Fibroblast of lung (primary cell): ENCODE results near the gene NELFB.

ENCODE experiments used
- CTCF ChIP-seq, 2 donors: IDR thresholded peaks in 1 of 2; conservative IDR thresholded peaks in 1 of 2; 1 replicate in 1 of 2; 2 replicates in 1 of 2; pipeline ENCODE4 v1.5.1; 2011 to 2012; ENCODE audit warnings: low read length in 2 of 2, control low read depth in 1 of 2, inconsistent platforms in 1 of 2, low read depth in 1 of 2, mild to moderate bottlenecking in 1 of 2
- EZH2 ChIP-seq: IDR thresholded peaks from 2 replicates; pipeline ENCODE4 v1.5.1; 2012; ENCODE audit warnings: low read length, control low read depth, mild to moderate bottlenecking; ENCODE audit errors: missing control alignments

DNA sequence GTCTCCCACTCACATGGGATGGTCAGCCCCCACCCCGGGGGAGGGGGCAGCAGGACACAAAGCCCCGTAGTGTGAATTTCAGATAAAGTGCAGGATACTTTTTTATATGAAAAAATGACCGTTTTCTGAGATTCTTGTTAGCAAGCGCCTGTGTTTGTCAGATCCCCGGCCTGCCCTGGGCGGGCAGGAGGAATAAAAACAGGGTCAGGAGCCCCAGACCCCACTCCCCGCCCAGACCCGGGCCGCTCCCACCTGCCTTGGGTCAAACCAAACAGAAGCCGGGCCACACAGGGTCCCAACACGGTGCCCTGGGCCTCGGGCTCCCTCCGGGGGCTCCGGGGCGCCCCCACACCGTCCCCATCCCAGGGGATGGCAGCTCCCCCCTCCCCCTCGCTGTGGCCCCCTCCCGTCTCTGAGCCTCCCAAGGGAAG is 60.5 kb downstream of the NELFB start:
- TF ChIP-seq CTCF (conservative IDR thresholded peaks at IDR 0.05 in 1 of 2, IDR thresholded peaks at IDR 0.05 in 1 of 2; ENCODE audit: low read depth in 1 of 2, low read length in 2 of 2) (no peak), EZH2 (no peak)
